Mammary epithelial cell (primary cell): Measurements from ENCODE around the gene DOCK2.

Experiments
- CTCF ChIP-seq, 2 donors: IDR thresholded peaks in 1 of 2; conservative IDR thresholded peaks in 1 of 2; 2 replicates each; pipeline ENCODE4 v1.5.1; 2011 to 2012; ENCODE audit warnings: inconsistent platforms in 2 of 2, low read length in 2 of 2, mild to moderate bottlenecking in 2 of 2, control low read depth in 1 of 2, low read depth in 1 of 2; ENCODE audit not compliant: insufficient read depth in 1 of 2; ENCODE audit errors: extremely low read depth in 1 of 2
- EZH2 ChIP-seq: IDR thresholded peaks from 2 replicates; pipeline ENCODE4 v1.6.1; 2012; ENCODE audit warnings: low read length, inconsistent platforms, borderline replicate concordance

- no peak for TF ChIP-seq CTCF (conservative IDR thresholded peaks at IDR 0.05 in 1 of 2, IDR thresholded peaks at IDR 0.05 in 1 of 2; ENCODE audit: extremely low read depth in 1 of 2, insufficient read depth in 1 of 2, low read depth in 1 of 2, low read length in 2 of 2)
- no peak for TF ChIP-seq EZH2
Observed at GRCh38 chr5:170069512-170069911, 432.4 kb downstream of the DOCK2 start.
